DMS 273 treated with DMSO at 0.1 percent for 48 hours (cell line): ENCODE data around the gene IQSEC1.

Experiments used
- DNase-seq: peaks from one replicate; lab custom pipeline; 2025; lab: John Stamatoyannopoulos, UW

IQSEC1 gene

DNA sequence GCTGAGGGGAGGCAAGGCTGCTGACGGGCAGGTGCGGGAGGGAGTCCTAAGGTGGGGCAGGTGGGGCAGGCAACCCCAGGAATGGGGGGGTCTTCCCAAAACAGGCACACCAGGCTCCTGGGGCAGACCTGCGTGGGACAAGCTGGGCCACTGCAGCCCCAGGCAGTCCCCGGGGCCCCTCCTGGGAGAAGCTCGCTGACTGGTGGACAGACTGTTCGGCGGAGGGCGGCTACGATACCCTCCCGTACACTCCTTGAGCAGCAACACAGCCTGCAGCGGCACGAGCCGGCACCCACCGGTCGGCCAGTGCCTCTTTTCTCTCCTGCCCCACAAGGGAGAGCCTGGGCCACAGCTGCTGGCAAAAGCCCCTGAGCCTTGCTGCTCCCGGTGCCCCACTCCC lies 165.9 kb downstream of the IQSEC1 start:
- DNase-seq = no peak

- DNase-seq = no peak
Observed at GRCh38 chr3:12906916-12907290, 166.3 kb downstream of the IQSEC1 start.

- no peak for DNase-seq
Observed at GRCh38 chr3:12906141-12906915, 166.9 kb downstream of the IQSEC1 start.

GRCh38 chr3:12905316-12906071 lies 167.7 kb downstream of the IQSEC1 start:
- DNase-seq = no peak

- DNase-seq = no peak
Observed at GRCh38 chr3:12904951-12905315, 168.3 kb downstream of the IQSEC1 start.

DNA sequence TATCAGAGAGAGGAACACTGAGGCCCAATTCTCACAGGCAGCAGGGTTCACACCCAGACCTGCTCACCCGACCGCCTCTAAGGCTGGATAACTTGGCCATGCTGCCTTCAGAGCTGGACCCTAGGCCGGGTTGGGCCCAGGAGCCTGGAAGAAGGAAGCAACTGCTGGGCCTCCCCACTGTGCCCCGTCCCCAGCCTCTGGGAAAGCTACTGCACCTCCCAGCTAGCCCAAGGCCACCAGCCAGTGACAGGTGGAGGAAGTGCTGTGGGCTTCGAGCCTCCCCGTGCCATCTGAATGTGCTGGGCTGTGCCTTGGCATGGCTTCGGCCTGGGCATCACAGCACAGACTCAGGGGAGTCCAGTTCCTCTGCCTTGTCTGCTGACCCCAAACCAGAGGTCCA lies 169.3 kb downstream of the IQSEC1 start:
- no peak for DNase-seq

DNA sequence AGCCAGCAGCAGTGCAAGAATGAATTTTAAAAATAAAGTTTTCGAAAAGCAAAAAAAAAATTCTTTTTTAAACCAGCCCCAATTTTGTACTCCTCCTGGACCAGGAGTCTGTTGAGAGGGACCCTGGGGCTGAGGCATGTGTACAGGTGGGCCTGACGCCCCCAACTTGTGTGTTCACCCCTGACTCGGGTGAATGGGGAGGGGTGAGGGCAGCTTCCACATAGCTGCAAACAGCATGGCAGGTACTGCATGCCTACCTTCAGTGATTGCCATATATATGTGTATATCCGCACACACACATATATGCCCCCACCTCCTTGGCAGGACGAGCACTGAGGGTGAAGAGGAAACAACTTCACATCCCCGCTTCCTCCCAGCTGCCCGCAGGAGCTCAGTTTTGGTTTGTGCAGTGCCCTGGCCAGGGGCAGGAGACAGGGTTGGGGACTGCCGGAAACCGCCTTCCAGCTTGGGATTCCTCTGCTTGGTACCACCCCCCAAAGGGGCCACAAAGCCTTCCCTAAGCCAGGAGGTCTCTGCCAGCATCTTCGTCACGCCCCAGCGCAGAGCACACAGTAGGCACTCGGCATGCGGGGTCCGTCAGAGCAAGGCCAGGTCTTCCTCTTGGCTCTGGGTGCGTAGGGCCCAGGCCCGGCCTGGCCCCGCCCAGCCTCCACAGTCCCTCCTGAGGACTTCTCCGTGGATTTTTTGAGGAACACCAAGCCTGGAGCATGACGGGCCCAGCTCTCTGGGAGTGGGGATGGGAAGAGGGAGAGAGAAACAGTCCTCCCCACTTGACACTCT lies 170.0 kb downstream of the IQSEC1 start:
- DNase-seq = no peak

DNA sequence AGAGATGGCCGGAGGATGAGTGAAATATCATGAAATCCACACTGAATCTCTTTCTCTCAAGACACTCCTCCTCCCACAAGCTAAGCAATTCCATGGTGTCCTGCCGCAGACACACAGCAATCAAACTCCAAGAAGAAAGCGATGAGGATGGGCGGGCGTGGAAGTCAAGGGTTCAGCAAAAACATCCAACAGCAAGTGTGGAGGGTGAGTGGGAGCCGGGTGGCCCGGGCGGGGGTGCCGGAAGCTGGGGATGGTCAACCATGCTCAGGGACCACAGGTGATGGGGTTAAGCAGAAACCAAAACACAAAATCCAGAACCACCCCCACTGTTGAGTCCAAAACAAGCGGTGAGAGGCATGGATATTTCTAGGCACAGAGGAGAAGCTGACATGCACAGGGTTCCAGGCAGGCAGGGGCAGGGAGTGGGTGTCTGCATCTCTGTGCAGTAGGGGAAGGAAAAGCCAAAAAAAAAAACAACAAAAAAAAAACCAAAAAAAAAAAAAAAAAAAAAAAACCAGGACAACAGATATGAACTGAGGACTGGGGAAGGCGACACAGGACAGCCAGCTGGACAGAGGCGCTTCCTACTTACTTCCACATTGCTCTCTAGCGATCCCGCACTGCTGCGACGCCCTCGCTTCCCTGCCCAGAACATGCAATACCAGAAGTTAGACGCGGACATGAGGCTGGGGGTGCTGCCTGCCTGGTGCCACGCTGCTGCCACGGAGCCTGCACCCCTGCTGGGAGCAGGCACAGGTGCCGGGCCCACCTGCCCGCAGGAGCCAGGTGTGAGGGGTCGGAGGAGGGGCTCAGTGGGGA lies 170.8 kb downstream of the IQSEC1 start:
- DNase-seq = no peak

DNA sequence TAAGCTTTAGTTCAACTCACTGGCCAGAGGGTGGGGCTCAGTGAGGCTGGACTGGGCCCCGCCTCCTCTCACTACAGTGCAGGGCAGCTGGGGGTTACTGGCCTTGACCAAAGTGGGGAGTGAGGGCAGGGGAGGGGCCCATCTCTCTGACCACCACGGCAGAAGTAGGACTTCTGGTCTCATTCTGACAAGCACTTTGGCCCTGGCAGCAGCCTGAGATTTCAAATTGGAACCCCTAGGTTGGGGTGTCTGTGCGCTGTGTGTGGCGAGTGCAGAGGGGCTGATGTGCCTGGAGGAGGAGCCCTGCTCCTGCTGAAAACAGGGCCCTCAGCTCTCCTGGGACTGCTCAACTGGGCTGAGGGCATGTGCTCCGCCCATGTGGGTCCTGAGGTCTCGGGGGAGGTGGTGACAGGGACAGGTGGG lies 171.6 kb downstream of the IQSEC1 start:
- DNase-seq = no peak

DNA sequence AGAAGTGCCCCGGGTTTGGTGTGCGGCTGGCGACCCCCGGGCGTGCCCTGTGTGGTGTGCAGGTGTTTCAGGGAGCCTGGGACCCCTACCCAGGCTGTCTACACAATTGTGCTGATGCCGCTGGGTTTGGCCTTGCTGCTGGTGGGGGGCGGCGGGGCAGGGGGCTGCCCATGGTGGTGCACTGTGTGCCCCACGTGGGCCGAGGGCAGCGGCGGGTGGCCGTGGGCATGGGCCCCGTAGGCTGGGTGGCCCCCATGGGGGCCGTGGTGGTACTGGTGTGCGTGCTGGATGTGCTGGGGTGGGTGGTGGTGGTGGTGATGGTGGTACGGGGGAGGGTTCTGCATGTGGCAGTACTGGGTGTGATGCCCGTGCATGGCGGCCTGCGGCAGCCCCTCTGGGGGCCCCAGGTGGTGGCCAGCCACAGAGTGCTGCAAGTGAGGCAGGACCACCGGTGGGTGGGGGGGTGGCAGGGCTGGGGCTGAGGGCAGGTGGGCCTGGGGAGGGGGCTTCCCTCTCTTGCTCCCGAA lies 172.3 kb downstream of the IQSEC1 start:
- no peak for DNase-seq

GRCh38 chr3:12898965-12899755 lies 174.1 kb downstream of the IQSEC1 start:
- no peak for DNase-seq

- DNase-seq = no peak
Observed at GRCh38 chr3:12898290-12898964, 174.8 kb downstream of the IQSEC1 start.

DNA sequence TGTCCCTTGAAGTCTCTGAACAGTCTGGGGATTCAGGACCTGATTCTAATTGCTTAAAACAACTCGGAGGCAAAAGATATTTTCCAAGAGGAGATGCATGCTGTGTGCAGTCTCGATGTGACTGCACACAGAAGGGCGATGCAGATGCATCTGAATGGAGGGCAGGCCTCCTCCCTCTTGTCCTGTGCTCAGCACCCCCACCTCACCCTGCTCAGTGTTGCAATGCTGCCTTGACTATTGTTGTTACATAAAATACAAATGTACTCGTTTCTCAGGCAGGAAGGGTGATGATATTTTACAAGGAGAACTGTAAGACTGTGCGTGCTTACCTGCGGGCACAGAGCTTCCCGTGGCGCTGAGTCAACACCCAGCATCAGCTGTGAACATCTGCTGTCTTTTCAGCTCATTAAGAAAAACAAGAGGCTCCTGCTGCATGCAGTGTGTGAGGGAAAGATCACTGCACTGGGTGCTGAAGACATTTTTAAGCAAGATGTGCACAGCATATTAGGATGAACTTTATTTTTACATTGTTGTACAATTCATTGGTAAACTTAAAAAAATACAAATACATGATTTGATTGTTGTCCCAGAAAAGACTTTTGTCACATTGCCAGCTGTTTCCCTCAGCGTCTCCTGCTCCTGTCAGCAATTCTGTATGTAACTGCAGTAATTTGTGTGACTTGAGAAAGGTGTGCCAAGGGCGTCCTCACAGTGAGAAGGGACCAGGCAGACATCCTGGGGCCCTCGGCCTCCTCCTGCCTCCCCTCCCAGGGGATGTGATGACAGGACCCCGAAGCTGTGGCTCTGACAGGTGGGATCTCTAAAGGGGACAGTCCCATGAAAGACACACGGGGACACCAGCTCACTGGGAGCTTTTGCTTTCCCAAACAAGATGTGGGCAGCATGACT lies 175.6 kb downstream of the IQSEC1 start:
- DNase-seq = peak; percentile 2

DNA sequence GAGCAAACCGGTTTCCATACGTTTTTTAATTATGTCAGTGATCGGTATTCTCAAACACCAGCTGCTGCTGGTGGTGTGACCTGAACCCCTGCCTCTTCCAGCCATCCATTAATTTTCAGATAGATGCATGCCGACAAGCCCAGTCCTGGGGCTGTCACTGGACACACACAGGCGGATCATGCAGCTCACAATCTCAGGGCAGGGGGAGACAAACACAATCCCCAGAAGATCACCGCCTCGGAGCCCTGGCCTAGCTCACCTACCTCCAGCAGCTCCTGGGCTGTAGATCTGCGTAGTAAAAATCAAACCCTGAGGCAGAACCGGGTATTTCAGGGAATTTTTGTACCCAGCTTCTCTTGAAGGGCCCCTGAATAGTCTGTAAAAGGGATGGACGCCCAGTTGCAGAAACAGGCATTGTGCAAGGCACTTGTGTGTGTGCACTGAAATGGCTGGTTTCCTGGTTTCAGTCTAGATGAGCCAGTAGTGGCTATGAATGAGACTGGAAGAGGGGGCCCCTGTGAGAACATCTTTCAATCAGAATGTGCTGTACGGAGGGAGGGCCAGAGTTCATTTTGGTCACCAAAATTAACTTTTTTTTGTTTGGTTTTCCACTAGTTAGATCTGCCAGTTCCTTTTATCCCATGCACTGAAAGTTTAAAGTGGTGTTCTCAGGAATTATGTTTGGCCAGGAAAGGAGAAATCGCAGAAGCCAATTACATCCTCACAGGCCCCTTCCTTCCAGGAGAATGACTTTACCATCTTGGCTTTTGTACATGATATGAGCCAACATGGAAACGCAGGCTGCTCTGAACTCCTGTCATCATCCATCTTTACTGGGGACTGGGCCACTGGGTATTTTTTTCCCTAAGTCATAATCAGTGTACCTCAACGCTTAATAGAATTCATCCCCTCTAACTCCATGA lies 176.9 kb downstream of the IQSEC1 start:
- DNase-seq = no peak

- DNase-seq = no peak
Observed at GRCh38 chr3:12895391-12896062, 177.7 kb downstream of the IQSEC1 start.

- DNase-seq = no peak
Observed at GRCh38 chr3:12894629-12895028, 178.6 kb downstream of the IQSEC1 start.

DNA sequence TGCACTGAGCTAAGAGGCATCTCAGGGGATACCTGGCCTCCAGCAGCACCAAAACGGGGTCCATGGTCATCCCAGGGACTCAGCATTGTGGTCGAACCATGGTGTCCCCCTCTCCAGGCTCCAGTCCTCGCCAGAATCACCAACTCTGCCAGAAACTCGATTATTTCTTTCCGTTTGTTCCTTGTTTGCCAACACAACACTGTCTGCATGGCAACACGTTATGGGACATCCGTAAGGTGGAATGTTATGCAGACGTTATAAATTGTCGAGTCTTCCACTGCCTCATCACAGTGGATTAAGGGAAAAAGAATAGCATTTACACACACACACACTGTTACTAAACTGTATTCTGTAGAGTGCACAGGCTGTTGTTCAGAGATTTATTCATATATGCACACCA lies 179.4 kb downstream of the IQSEC1 start:
- no peak for DNase-seq
